ENCODE measurements around the gene AFMID. TPM values are rescaled to one million over a fixed set of nuclear protein-coding genes. Genes with fewer than 3 reads are reported as not detected.

Gene AFMID
- total and polyA plus RNA-seq, 2 of the 13 experiments (the other 11 are each of a cell fraction or from before 2014, with no cell fraction given) = 249 to 270 TPM

DNA sequence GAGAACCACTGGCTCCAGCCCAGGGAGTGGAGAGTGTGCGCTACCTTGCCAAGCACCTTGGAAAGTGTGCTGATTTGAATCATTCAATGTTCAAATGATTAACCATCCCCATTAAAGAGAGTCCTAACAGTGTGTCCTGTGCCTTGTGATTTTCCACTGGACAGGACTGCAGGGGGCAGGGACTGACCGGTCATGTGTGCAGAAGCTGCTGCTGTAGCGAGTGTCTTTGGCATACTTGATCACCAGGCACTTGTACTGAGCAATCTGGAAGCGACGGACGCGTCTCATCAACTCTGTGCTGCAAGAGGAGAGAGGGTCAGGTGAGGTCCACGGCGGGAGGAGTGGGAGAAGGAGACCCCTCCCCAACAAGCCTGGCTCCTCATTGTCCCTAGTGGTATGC is 2.3 kb upstream of the AFMID start (continued):
- TF ChIP-seq, protein P1, sequence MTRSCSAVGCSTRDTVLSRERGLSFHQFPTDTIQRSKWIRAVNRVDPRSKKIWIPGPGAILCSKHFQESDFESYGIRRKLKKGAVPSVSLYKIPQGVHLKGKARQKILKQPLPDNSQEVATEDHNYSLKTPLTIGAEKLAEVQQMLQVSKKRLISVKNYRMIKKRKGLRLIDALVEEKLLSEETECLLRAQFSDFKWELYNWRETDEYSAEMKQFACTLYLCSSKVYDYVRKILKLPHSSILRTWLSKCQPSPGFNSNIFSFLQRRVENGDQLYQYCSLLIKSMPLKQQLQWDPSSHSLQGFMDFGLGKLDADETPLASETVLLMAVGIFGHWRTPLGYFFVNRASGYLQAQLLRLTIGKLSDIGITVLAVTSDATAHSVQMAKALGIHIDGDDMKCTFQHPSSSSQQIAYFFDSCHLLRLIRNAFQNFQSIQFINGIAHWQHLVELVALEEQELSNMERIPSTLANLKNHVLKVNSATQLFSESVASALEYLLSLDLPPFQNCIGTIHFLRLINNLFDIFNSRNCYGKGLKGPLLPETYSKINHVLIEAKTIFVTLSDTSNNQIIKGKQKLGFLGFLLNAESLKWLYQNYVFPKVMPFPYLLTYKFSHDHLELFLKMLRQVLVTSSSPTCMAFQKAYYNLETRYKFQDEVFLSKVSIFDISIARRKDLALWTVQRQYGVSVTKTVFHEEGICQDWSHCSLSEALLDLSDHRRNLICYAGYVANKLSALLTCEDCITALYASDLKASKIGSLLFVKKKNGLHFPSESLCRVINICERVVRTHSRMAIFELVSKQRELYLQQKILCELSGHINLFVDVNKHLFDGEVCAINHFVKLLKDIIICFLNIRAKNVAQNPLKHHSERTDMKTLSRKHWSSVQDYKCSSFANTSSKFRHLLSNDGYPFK (CRISPR knock-in tag; IDR thresholded peaks at IDR 0.05; ENCODE audit: borderline replicate concordance) = no peak
- 0 out of 2 replicates have a peak, but pooled peaks have one; percentile 26 for TF ChIP-seq TBX2 (CRISPR knock-in tag; IDR thresholded peaks at IDR 0.05; ENCODE audit: borderline replicate concordance)
- TF ChIP-seq EED (CRISPR knock-in tag; IDR thresholded peaks at IDR 0.05) = peak; percentile 37; the same call in 1 of the 2 replicates
- 0 out of 2 replicates have a peak, but pooled peaks have one; percentile 38 for TF ChIP-seq ZNF788 (CRISPR knock-in tag; IDR thresholded peaks at IDR 0.05; ENCODE audit: borderline replicate concordance)
- TF ChIP-seq ZNF564 (CRISPR knock-in tag; IDR thresholded peaks at IDR 0.05) = no peak
- no peak for TF ChIP-seq PHF20 (CRISPR knock-in tag; IDR thresholded peaks at IDR 0.05)
- no peak for TF ChIP-seq DR1 (CRISPR knock-in tag; IDR thresholded peaks at IDR 0.05)

DNA sequence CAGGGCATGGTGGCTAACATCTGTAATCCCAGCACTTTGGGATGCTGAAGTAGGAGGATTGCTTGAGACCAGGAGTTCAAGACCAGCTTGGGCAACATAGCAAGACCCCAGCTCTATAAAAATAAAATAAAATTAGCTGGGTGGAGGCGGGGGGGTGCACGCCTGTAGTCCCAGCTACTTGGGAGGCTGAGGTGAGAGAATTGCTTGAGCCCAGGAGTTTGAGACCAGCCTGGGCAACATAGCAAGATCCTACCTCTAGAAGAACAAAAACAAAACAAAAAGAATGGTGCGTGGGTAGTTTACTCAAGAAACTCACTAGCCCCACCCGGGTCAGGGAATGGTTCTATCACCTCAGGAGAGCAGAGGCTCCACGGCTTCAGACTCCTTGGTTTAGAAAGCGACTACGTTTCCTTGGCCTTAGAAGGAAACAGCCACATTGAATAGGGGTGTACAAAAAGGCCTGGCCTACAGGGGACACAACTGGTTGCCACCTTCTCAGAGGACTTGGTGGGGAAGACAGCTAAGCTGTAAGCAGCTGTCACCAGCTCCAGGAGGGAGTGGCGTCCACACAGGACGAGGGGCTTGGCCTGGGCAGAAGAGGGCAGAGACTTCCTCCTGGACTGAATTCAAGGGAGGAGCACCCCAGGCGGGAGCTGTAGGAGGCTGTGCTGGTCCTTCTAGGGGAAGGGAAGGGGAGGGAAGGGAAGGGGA is 1.0 kb upstream of the AFMID start:
- ChIA-PET POLR2A (interaction anchor here (0.9 to 3.5 kb wide), 22 partner anchors 9 to 235 kb away, joined by 3 to 28 read pairs (median 6); partner anchors contain the start of genes TMC6, TMC8 and TNRC6C), CTCF (ENCODE audit: low intra/inter-chr PET ratio, low total read pairs) (interaction anchor here (1.0 kb wide), 1 partner anchor 46 kb away, joined by 3 read pairs; no protein-coding TSS in a partner anchor)
- DNase-seq (ENCODE audit: low spot score) (no peak), FAIRE-seq (peak; percentile 23), ATAC-seq (peak; percentile 14)
- H3K9me3 ChIP-seq (ENCODE audit: low read length) = no peaks in the 10 kb centered on the region
- H3K36me3 ChIP-seq (replicated peaks in 1 of 2; ENCODE audit: control insufficient read depth in 1 of 2, insufficient read depth in 2 of 2, low read length in 2 of 2) = peaks cover 7 to 50% of the 10 kb centered on the region in 2 experiments; a peak in 4 of 5 replicates
- H3K27me3 ChIP-seq (ENCODE audit: control insufficient read depth in 1 of 2, insufficient read depth in 2 of 2, low read length in 2 of 2) = no peaks in the 10 kb centered on the region; a peak in 1 of 5 replicates
- H3K4me2 ChIP-seq (ENCODE audit: low read depth, low read length) = peak overlapping the region; percentile 99
- H4K20me1 ChIP-seq (ENCODE audit: insufficient read depth, low read length) = peaks cover 32% of the 10 kb centered on the region
- peaks cover 59% of the 10 kb centered on the region for H3K79me2 ChIP-seq (ENCODE audit: insufficient read depth, low read length)
- H3K9ac ChIP-seq (ENCODE audit: insufficient read depth, low read depth, low read length) = peak overlapping the region; percentile 74
- 48% methylated on average over 10 of the region's 10 CpGs for WGBS (ENCODE audit: low lambda C conversion rate)
- H3K27ac ChIP-seq (ENCODE audit: extremely low read length, insufficient read depth, low read length) = peak overlapping the region; percentile 78
- intact Hi-C loops (cut with micrococcal nuclease; ENCODE audit: unreplicated experiment) = loop anchor here (2.0 to 5.0 kb wide), 2 partner anchors 17 to 74 kb away; partner anchors contain the start of gene SYNGR2
- H3K4me1 ChIP-seq (ENCODE audit: insufficient read depth, low read length) = peaks cover 62% of the 10 kb centered on the region
- peak overlapping the region; percentile 43 to 94 (median 84) for H3K4me3 ChIP-seq (replicated peaks in 1 of 3; ENCODE audit: insufficient read depth in 1 of 3, low read depth in 2 of 3, low read length in 3 of 3)
- no TSS peak for BruUV-seq (replicated peaks)
- TF ChIP-seq ZNF674 (CRISPR knock-in tag; IDR thresholded peaks at IDR 0.05; ENCODE audit: low read depth) = no peak
- TF ChIP-seq ZNF44 (CRISPR knock-in tag; IDR thresholded peaks at IDR 0.05) = 0 out of 2 replicates have a peak, but pooled peaks have one; percentile 56
- TF ChIP-seq SP5 (CRISPR knock-in tag; IDR thresholded peaks at IDR 0.05; ENCODE audit: borderline replicate concordance, low read depth) = 0 out of 2 replicates have a peak, but pooled peaks have one; percentile 11
- TF ChIP-seq ZNF121 (CRISPR knock-in tag; IDR thresholded peaks at IDR 0.05) = peak; percentile 90
- 0 out of 2 replicates have a peak, but pooled peaks have one; percentile 7 for TF ChIP-seq ZBTB7A (CRISPR knock-in tag; IDR thresholded peaks at IDR 0.05)
- TF ChIP-seq ETV5 (CRISPR knock-in tag; IDR thresholded peaks at IDR 0.05; ENCODE audit: borderline replicate concordance) = 0 out of 2 replicates have a peak, but pooled peaks have one; percentile 11
- no peak for TF ChIP-seq ZNF235 (CRISPR knock-in tag; IDR thresholded peaks at IDR 0.05; ENCODE audit: borderline replicate concordance)
- TF ChIP-seq ZNF598 (CRISPR knock-in tag; IDR thresholded peaks at IDR 0.05; ENCODE audit: borderline replicate concordance) = 0 out of 2 replicates have a peak, but pooled peaks have one; percentile 21
- in situ Hi-C loops (cut with HindIII; ENCODE audit: extremely low pct_ligation_motif_present, low pct_unique_long_range_greater_than_20kb) = loop anchor here (5.0 kb wide), 1 partner anchor 74 kb away; no protein-coding TSS in a partner anchor
- no peak overlapping the region for H2AFZ ChIP-seq (ENCODE audit: low read length)

All from HepG2 (cell line).